Neural progenitor cell (in vitro differentiated cells): Measurements from ENCODE around the gene PLEKHA7. TPM values are rescaled to one million over a fixed set of nuclear protein-coding genes. Genes with fewer than 3 reads are reported as not detected.

Source experiments
- DNase-seq: peaks from one replicate; pipeline ENCODE4 v3.0.0-alpha.2; 2016; ENCODE audit warnings: low spot score
- H2AFZ ChIP-seq: fragments of 200-600 bp; sonication (generic); replicated peaks from 2 replicates; pipeline ENCODE4 v1.6.1; 2016; ENCODE audit warnings: antibody characterized with exemption
- H3F3A ChIP-seq: fragments of 200-600 bp; sonication (generic); 2 replicates; pipeline ENCODE4 v1.6.1; 2016; ENCODE audit warnings: antibody characterized with exemption, low read depth
- H3K27ac ChIP-seq: fragments of 200-600 bp; sonication (generic); 2 replicates; pipeline ENCODE4 v1.5.1; 2016; ENCODE audit warnings: mild to moderate bottlenecking
- H3K27me3 ChIP-seq: fragments of 200-600 bp; sonication (generic); 2 replicates; pipeline ENCODE4 v1.6.1; 2016; ENCODE audit warnings: mild to moderate bottlenecking, moderate library complexity
- H3K36me3 ChIP-seq: fragments of 200-600 bp; sonication (generic); 2 replicates; pipeline ENCODE4 v1.5.1; 2016
- H3K4me1 ChIP-seq: fragments of 200-600 bp; sonication (generic); 2 replicates; pipeline ENCODE4 v1.6.1; 2016; ENCODE audit warnings: mixed run types
- H3K4me2 ChIP-seq: fragments of 200-600 bp; sonication (generic); 2 replicates; pipeline ENCODE4 v1.6.1; 2016
- H3K4me3 ChIP-seq: fragments of 200-600 bp; sonication (generic); 2 replicates; pipeline ENCODE4 v1.5.1; 2016
- H3K79me2 ChIP-seq: fragments of 200-600 bp; sonication (generic); 2 replicates; pipeline ENCODE4 v1.6.1; 2016; ENCODE audit warnings: low read depth
- H3K9ac ChIP-seq: fragments of 200-600 bp; sonication (generic); 2 replicates; pipeline ENCODE4 v1.6.1; 2016
- H3K9me3 ChIP-seq: fragments of 200-600 bp; sonication (generic); 2 replicates; pipeline ENCODE4 v1.5.1; 2016; ENCODE audit warnings: low read depth
- H4K20me1 ChIP-seq: fragments of 200-600 bp; sonication (generic); 2 replicates; pipeline ENCODE4 v1.6.1; 2016; ENCODE audit warnings: low read depth
- H3K27ac Mint-ChIP-seq: 3 replicates; pipeline ENCODE4 v1.8.0; 2021; ENCODE audit warnings: mixed read lengths
- H3K27me3 Mint-ChIP-seq: 2 replicates; pipeline ENCODE4 v1.8.0; 2022; ENCODE audit warnings: low read depth, mild to moderate bottlenecking, inconsistent platforms, moderate library complexity, mixed read lengths; ENCODE audit not compliant: insufficient read depth
- H3K36me3 Mint-ChIP-seq: 3 replicates; pipeline ENCODE4 v1.8.0; 2021; ENCODE audit warnings: mixed read lengths
- H3K4me1 Mint-ChIP-seq: 3 replicates; pipeline ENCODE4 v1.8.0; 2021; ENCODE audit warnings: mixed read lengths
- H3K4me3 Mint-ChIP-seq: 3 replicates; pipeline ENCODE4 v1.8.0; 2021; ENCODE audit warnings: mild to moderate bottlenecking, moderate library complexity, mixed read lengths
- H3K9me3 Mint-ChIP-seq: 3 replicates; pipeline ENCODE4 v1.8.0; 2020; ENCODE audit warnings: mixed read lengths
- CTCF ChIP-seq: fragments of 200-600 bp; sonication (generic); IDR thresholded peaks from 2 replicates; pipeline ENCODE4 v1.5.1; 2017; ENCODE audit warnings: antibody characterized with exemption, mild to moderate bottlenecking
- EZH2 ChIP-seq: fragments of 200-600 bp; sonication (generic); IDR thresholded peaks from 2 replicates; pipeline ENCODE4 v1.6.1; 2017; ENCODE audit warnings: antibody characterized with exemption, mild to moderate bottlenecking, moderate library complexity
- EZH2phosphoT487 ChIP-seq: fragments of 200-600 bp; sonication (generic); IDR thresholded peaks from 2 replicates; pipeline ENCODE4 v1.6.1; 2017; ENCODE audit warnings: antibody characterized with exemption
- total RNA-seq: library from RNA; depleted of rRNA; stranded (reverse); fragments of >200 nt; gene quantifications from 2 replicates; pipeline ENCODE4 v1.2.3, GENCODE V29; 2015; ENCODE audit warnings: low replicate concordance

Gene PLEKHA7
- total RNA-seq, 1 donor from 2014 or later, result 20.3 TPM

- Mint-ChIP-seq H3K27me3 (peaks cover 2% of the 10 kb centered on the region), H3K4me3 (no peak overlapping the region), H3K4me1 (peaks cover 73% of the 10 kb centered on the region), H3K27ac (peak overlapping the region; percentile 26), H3K9me3 (no peaks in the 10 kb centered on the region), H3K36me3 (peaks cover 4% of the 10 kb centered on the region)
- no peaks in the 10 kb centered on the region for H3K27me3 ChIP-seq
- H3K4me2 ChIP-seq, result peak overlapping the region; percentile 28
- DNase-seq, result peak; percentile 67
- H4K20me1 ChIP-seq, result peaks cover 69% of the 10 kb centered on the region
- H3K79me2 ChIP-seq, result peaks cover 18% of the 10 kb centered on the region
- no peaks in the 10 kb centered on the region for H3K36me3 ChIP-seq
- peaks cover 67% of the 10 kb centered on the region for H3K4me1 ChIP-seq
- no peak for TF ChIP-seq EZH2phosphoT487
- H2AFZ ChIP-seq, result no peak overlapping the region
- H3K27ac ChIP-seq, result peak overlapping the region; percentile 23
- peaks cover 44% of the 10 kb centered on the region for H3F3A ChIP-seq
- H3K9me3 ChIP-seq, result no peaks in the 10 kb centered on the region
- no peak overlapping the region for H3K4me3 ChIP-seq
- H3K9ac ChIP-seq, result no peak overlapping the region
These were observed 36.3 kb downstream of the PLEKHA7 start for GRCh38 chr11:16977994-16978315.

DNA sequence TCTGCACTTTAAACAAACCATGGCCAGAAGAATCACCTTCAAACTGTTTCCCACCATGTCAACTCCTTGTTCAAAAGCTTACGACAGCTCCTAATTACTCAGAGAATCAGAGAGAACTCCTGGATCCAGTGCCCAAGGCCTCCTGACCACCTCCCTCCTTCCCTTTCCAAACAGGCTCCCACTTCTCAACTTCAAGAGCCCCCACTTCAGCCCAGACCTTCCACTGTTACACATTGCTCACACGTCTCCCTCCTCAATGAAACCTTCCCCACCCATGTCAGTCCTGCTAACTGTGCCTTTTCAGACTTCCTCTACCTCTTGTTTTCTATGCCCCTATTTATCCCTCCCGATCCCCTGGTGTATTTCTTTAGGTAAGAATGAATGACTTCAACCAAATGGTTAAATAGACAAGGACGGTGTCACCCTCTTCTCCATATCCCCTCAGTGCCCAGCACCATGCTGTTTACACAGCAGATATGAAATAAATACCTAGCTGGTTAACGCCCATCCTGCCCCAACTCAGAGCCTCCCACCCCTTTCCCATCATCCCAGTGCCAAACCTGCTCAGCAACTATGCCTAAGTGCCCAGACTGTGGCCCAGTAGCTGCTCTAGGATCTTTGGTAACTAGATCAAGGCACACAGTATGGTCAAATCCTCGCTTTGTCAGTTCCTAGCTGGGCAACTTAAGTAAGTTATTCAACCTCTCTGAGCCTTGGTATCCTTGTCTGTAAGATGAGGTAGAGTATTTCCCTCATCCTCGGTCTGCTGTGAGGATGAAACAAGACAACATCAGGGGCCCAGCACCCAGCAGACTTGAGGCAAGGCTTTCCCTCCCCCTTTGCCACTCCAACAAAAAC lies 36.8 kb downstream of the PLEKHA7 start:
- H3K4me1 Mint-ChIP-seq, result peaks cover 67% of the 10 kb centered on the region
- H2AFZ ChIP-seq, result no peak overlapping the region

DNA sequence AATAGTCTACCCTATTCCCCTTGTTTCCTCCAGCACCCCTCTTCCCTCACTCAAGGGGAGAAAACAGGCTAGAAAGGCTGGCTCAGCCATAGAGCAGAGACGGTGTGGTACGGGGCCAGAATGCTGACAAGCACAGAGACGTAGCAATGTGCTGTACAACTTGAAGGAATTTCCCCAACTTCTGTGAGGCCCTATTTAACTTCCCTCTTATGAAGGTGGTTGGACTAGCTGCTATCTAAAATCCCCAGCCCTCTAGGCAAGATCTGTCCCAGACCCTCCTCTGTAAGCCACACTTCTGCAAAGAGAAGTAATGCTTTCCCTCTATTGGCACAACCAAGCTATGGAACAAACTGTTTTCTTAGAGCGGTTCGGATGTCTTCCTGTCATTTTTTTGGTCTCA lies 37.8 kb downstream of the PLEKHA7 start:
- no peak for DNase-seq
- Mint-ChIP-seq H3K27me3 (peaks cover 2% of the 10 kb centered on the region), H3K4me1 (peaks cover 57% of the 10 kb centered on the region), H3K4me3 (no peak overlapping the region), H3K36me3 (peaks cover 4% of the 10 kb centered on the region), H3K27ac (no peak overlapping the region), H3K9me3 (no peaks in the 10 kb centered on the region)
- Histone ChIP-seq H3K4me2 (no peak overlapping the region), H3K36me3 (no peaks in the 10 kb centered on the region), H3K27ac (no peak overlapping the region), H3K4me1 (peaks cover 58% of the 10 kb centered on the region), H3F3A (peaks cover 44% of the 10 kb centered on the region), H4K20me1 (peaks cover 60% of the 10 kb centered on the region), H3K4me3 (no peak overlapping the region), H3K27me3 (no peaks in the 10 kb centered on the region), H2AFZ (no peak overlapping the region), H3K9me3 (no peaks in the 10 kb centered on the region), H3K79me2 (peaks cover 18% of the 10 kb centered on the region), H3K9ac (no peak overlapping the region)
- TF ChIP-seq CTCF (no peak), EZH2 (no peak), EZH2phosphoT487 (no peak)

More for the DNA sequence above, 36.8 kb downstream of the PLEKHA7 start:
- Mint-ChIP-seq H3K27me3 (peaks cover 2% of the 10 kb centered on the region), H3K27ac (peak overlapping the region; percentile 26), H3K36me3 (peaks cover 4% of the 10 kb centered on the region), H3K9me3 (no peaks in the 10 kb centered on the region), H3K4me3 (no peak overlapping the region)
- H3K4me1 ChIP-seq, result peaks cover 66% of the 10 kb centered on the region
- DNase-seq, result no peak
- peaks cover 44% of the 10 kb centered on the region for H3F3A ChIP-seq
- no peak for TF ChIP-seq EZH2
- TF ChIP-seq CTCF, result no peak
- no peak for TF ChIP-seq EZH2phosphoT487
- H3K36me3 ChIP-seq, result no peaks in the 10 kb centered on the region
- peaks cover 67% of the 10 kb centered on the region for H4K20me1 ChIP-seq
- peak overlapping the region; percentile 28 for H3K4me2 ChIP-seq
- H3K9me3 ChIP-seq, result no peaks in the 10 kb centered on the region
- peaks cover 18% of the 10 kb centered on the region for H3K79me2 ChIP-seq
- H3K9ac ChIP-seq, result no peak overlapping the region
- H3K27me3 ChIP-seq, result no peaks in the 10 kb centered on the region
- H3K4me3 ChIP-seq, result no peak overlapping the region
- H3K27ac ChIP-seq, result peak overlapping the region; percentile 23

DNA sequence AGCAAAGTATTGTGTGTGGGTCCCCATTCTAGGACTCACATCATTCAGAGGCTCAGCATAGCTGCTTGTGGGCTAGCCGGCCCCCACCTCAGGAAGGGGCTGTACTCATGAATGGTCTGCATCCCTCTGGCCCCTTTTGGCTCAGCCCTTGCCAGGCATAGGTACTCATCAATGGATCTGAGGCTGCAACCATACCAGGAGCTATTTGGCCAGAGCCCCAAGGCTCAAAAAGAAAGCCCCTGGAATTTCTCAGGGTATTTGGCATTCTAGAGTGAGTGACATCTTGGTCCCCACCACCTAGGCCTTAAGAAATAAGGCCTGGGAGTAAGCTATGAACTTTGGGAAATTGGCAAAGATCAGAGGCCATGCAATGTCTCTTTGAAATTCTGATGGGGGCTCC lies 38.3 kb downstream of the PLEKHA7 start:
- H3K27me3 ChIP-seq, result no peaks in the 10 kb centered on the region
- peaks cover 44% of the 10 kb centered on the region for H3F3A ChIP-seq
- H3K9ac ChIP-seq, result no peak overlapping the region
- H3K36me3 Mint-ChIP-seq, result peaks cover 4% of the 10 kb centered on the region
- H3K36me3 ChIP-seq, result no peaks in the 10 kb centered on the region
- no peak overlapping the region for H3K4me3 Mint-ChIP-seq
- H3K27ac ChIP-seq, result no peak overlapping the region
- H3K4me2 ChIP-seq, result no peak overlapping the region
- peaks cover 53% of the 10 kb centered on the region for H3K4me1 ChIP-seq
- H3K79me2 ChIP-seq, result peaks cover 14% of the 10 kb centered on the region
- no peak overlapping the region for H3K4me3 ChIP-seq
- no peaks in the 10 kb centered on the region for H3K9me3 Mint-ChIP-seq
- peaks cover under 1% of the 10 kb centered on the region for H3K27me3 Mint-ChIP-seq
- H2AFZ ChIP-seq, result no peak overlapping the region
- no peak overlapping the region for H3K27ac Mint-ChIP-seq
- DNase-seq, result no peak
- peaks cover 53% of the 10 kb centered on the region for H3K4me1 Mint-ChIP-seq
- H4K20me1 ChIP-seq, result peaks cover 55% of the 10 kb centered on the region
- TF ChIP-seq EZH2phosphoT487 (no peak), CTCF (no peak), EZH2 (no peak)
- H3K9me3 ChIP-seq, result no peaks in the 10 kb centered on the region
